HG03442 (cell line): ENCODE results near the gene TTBK1.

ENCODE experiments used
- ATAC-seq: cut with Tn5 transposase; IDR thresholded peaks from one replicate; pipeline ENCODE4 v1.9.1; 2021; ENCODE audit warnings: mild to moderate bottlenecking, moderate library complexity; ENCODE audit not compliant: unreplicated experiment

TTBK1 gene

DNA sequence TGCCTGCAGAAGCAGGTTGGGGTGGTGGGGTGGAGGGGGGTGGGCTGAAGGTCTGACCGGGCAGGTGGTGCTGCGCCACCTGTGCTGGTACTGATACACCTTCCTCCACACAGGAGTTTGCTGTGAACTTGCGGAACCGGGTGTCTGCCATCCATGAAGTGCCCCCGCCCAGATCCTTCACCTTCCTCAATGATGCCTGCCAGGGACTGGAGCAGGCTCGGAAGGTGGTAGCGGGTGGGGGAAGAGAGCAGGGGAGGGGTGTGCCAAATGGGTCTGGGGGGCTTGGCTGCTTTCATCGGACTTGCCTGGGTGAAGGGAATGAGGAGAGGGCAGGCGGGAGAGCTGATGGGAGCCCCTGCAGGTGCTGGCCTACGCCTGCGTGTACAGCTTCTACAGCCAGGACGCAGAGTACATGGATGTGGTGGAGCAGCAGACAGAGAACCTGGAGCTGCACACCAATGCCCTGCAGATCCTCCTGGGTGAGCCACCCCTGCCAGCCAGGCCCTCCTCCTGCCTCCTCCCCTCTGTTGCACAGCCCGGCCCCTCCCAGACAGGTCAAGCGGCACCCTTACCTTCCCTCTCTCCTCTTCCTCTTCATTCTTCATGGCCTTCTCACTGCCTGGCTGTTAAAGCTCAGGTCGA lies 20.7 kb upstream of the TTBK1 start:
- no peak for ATAC-seq

- no peak for ATAC-seq
These were observed 20.1 kb upstream of the TTBK1 start for GRCh38 chr6:43223175-43223574.

DNA sequence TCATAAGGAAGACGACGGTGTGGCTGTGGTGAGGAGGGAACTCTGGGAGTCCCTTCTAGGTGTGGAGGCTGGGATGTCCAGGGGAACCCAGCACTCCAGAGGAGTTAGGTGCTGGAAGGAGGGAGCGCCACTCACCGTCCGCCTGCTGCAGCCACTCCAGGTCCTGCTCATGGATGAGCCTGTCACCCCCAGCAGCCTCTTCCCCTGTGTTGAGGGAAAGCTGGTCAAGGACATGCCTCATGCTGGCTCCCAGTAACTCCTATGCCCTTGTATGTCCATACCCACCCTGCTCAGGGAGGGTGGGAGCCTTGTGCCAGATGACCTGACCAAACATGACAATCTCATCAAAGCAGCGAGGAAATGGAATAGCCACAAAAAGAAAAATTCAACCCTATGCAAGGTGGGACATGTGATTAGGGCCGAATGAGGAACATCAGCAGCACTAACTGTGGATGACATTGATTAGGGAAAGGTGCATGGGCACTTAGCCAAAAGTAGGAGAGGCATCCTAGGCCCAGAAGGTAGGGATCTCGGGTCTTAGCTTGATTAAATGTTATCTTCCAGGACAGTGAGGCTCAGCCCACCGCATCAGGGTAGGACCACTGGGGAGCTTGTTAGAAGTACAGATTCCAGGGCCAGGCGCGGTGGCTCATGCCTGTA lies 17.0 kb upstream of the TTBK1 start:
- no peak for ATAC-seq

DNA sequence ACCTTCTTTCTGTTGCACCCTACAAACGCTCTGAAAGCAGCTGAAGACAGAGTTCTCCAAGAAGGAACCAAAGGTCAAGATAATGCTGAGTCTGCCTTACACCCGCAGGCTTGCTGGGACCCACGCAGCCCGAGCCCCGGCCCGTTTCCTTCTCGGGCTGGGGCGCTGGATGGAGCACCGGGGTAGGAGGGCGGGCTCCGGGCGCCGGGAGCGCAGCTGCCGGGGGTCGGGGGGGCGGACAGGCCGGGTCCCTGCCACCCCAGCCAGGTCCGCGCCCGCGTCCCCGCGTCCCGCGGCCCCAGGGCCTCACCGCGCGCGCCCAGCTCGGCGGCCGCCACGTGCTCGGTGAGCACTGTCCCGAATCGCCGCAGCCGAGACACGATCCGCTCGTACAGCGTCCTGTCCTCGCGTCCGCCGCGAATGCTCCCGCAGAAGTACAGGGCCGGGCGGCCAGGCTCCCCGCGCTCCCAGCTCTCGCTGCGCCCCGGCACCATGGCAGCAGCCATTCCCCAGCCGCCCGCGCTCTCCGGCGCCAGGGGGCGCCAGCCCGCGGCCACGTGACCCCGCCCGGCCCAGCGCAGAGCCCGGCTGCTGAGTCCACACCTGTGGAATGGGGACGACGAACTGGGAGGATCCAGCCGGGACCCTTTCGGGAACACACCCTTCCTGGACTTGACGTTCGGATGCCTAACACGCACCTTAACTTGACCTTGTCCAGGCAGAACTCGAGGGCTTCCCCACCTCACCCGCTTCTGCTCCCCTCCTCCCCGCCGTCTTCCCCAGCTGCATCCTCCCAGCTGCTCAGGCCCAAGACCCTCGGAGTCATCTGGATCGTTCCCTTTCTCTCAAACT lies 14.1 kb upstream of the TTBK1 start, which contains the start of gene DNPH1:
TSS of gene DNPH1 (minus strand) at position 531 of the 852 bp plus-strand sequence. CDS start at position 506, 25 bp downstream.
- peak; percentile 70 for ATAC-seq

DNA sequence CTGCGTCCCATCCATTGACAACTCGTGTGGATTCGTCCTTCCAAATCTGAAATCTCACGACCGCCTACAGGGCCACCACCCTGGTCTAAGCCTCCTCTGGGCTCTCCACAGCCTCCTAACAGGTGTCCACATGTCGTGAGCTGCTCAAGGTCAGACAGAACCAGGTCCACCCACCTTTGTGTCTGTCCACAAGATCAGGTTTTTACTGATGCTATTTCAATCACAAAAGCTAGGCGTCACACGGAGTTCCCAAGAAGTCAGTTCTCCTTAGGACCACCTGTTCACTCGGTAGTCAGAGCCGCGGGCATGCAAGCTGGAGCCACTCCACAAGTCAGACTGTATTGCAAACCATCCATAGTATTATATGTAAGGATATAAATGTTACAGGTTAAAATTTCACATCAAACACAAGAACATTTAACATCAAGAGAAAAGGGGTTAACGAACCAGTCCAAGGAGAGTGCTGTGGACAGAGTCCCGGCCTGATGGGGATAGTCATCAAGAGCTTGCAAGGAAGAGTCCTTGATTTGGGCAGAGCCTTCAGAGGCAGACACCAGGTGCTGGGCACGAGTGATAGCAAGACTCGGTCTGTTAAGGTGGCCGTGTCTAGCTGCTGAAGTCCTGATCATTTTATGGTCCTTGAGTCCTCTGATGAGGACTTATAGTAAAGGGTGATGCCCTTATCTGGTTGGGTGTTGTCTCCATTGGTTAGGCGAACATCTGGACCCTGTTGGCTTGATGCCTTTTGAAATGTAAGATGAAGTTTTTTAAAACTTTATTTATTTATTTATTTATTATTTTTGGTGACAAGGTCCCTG lies 13.3 kb upstream of the TTBK1 start:
- no peak for ATAC-seq

- ATAC-seq = no peak
These were observed 12.2 kb upstream of the TTBK1 start for GRCh38 chr6:43231053-43231452.

- ATAC-seq = no peak
These were observed 11.4 kb upstream of the TTBK1 start for GRCh38 chr6:43231735-43232450.

GRCh38 chr6:43235841-43236240 lies 7.4 kb upstream of the TTBK1 start:
- ATAC-seq = no peak

GRCh38 chr6:43239054-43239453 lies 4.2 kb upstream of the TTBK1 start:
- ATAC-seq = no peak

GRCh38 chr6:43240950-43241349 lies 2.3 kb upstream of the TTBK1 start:
- no peak for ATAC-seq

- ATAC-seq = no peak
These were observed 1.8 kb upstream of the TTBK1 start for GRCh38 chr6:43241446-43241845.

DNA sequence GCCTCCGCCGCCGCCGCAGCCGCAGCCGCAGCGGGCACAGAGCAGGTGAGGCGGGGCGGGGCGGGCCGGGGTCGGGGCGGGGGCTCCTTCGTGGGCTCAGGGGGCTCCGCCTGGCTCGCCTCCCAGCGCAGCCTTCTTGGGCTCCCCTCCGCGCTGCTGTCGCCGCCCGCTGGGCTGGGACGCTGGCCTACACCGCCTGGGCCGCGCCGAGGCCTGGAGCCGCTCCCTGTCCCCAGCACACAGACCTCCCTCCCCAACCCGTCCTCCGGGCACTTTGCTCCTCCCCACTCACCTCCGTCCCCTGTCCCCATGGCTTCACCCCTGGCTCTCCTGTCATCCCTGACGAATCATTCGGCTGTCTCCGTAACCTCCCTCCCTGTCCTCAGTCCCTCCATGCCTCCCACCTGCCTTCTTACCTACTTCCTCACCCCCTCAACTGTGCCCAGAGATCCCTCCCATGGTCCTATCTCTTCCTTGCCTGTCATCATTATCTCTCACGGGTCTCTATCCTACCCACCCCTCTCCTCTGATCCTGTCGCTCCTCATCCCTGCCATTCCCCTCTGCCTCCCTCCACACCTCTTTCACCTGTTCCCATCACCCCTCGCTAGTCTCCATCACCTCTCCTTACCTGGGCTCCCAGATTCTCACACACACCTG lies 512 bp downstream of the TTBK1 start:
- no peak for ATAC-seq

GRCh38 chr6:43246301-43247113 lies 3.2 kb downstream of the TTBK1 start:
- peak; percentile 24 for ATAC-seq

- ATAC-seq = peak; percentile 85
These were observed 4.1 kb downstream of the TTBK1 start for GRCh38 chr6:43247114-43247999.

GRCh38 chr6:43248101-43248500 lies 4.8 kb downstream of the TTBK1 start:
- no peak for ATAC-seq

- no peak for ATAC-seq
These were observed 5.5 kb downstream of the TTBK1 start for GRCh38 chr6:43248791-43249190.

- peak; percentile 37 for ATAC-seq
These were observed 7.7 kb downstream of the TTBK1 start for GRCh38 chr6:43250992-43251373.

DNA sequence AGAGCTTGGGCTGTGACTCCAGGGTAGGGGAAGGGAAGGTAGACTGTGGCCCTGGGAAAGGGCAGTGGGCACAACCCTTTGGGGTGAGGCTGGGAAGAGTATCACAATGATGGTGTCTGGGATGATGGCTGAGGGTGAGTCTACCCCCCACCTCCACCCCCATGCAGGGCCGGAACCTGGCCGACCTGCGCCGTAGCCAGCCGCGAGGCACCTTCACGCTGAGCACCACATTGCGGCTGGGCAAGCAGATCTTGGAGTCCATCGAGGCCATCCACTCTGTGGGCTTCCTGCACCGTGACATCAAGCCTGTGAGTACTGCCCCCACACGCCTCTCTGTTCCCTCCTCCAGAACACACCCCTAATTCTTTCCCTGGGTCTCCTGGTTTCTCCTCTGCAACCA lies 10.1 kb downstream of the TTBK1 start:
- no peak for ATAC-seq
